GM19395 (cell line): ENCODE data around the gene TACR1.
"Not testable (repeated sequence)": the region's sequence is repeated elsewhere in the genome, so short reads cannot be mapped to it uniquely, and the experiment has no call there.

Source experiments
- ATAC-seq: cut with Tn5 transposase; IDR thresholded peaks from one replicate; pipeline ENCODE4 v1.9.1; 2021; ENCODE audit warnings: mild to moderate bottlenecking, moderate library complexity; ENCODE audit not compliant: unreplicated experiment

TACR1 gene

DNA sequence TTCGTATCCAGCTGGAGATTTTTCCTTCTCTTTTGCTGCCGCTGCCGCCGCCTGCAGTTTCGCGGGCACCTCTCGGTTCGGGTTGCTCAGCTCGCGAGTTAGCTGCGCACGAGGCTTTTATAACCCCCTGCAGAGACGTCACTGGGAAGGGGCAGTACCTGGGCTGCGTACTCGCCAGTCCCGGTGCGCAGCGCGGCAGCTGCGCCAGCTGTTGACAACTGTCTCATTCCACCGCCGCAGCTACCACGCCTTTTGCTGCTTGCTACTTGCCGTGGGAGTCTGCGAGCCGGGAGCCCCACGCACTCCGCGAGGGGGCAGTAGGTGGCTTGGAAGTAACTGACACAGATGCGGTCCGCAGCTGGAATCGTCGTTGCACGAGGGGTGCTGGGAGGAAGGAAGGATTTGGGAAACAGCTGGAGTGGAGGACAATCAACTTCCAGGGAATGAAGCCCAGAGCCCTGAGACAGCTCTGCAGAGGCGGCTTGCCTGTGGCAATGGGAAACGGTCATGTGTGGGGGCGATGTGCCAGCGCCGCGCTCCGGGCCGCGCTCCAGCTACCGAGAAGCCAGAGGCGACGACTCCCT is at the start of gene TACR1:
Gene TACR1 (minus strand): TSS at position 93 of the 584 bp plus-strand sequence. CDS start 586 bp downstream, outside the sequence.
- ATAC-seq: peak; percentile 78

- ATAC-seq: not testable (repeated sequence)
Observed at GRCh38 chr2:75248581-75248980, 49.3 kb upstream of the TACR1 start.

DNA sequence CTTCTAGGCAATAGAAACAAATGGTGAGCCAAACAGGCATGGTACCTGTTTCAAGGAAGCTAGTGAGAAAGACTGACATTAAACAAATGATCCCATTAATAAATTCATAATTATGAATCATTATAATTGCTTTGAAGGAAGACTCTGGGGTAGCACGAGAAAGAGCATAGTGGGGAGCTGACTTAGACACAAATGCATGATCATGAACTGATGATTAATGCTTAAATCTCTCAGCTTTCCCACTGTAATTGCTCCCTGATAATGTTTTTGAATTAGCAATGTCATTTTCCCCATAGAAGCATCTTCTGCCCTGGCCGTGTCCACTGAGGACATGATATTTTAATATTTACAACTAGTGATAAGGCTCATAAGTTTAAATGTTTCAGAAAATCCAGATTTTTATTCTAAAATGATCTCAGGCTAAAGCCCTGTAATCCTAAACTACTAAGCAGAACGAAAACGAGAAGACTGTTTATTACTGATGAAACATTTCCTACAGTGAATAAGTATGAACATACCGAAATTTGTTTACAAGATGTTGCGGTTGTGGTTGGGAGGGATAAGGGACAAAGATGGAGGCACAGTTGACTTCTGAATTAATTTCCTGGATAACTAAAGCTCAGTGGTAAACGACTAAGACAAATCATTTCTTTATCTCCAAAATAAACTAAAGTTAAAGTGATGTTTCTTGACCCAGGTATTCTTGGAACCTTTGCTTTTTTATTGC is 47.3 kb upstream of the TACR1 start:
- ATAC-seq: no peak

DNA sequence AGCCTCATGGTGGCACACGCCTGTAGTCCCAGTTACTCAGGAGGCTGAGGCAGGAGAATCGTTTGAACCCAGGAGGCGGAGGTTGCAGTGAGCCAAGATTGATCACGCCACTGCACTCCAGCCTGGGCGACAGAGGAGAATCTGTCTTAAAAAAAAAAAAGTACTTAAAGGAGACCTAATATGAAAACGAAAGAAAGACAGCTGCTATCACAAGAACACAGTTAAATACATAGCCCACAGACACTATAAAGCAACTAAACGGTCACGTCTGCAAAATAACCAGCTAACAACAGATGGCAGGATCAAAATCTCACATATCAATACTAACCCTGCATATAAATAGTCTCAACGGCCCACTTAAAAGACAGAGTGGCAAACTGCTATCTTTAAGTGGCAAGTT is 43.9 kb upstream of the TACR1 start:
- ATAC-seq: no peak

GRCh38 chr2:75241696-75242095 is 42.4 kb upstream of the TACR1 start:
- no peak for ATAC-seq

DNA sequence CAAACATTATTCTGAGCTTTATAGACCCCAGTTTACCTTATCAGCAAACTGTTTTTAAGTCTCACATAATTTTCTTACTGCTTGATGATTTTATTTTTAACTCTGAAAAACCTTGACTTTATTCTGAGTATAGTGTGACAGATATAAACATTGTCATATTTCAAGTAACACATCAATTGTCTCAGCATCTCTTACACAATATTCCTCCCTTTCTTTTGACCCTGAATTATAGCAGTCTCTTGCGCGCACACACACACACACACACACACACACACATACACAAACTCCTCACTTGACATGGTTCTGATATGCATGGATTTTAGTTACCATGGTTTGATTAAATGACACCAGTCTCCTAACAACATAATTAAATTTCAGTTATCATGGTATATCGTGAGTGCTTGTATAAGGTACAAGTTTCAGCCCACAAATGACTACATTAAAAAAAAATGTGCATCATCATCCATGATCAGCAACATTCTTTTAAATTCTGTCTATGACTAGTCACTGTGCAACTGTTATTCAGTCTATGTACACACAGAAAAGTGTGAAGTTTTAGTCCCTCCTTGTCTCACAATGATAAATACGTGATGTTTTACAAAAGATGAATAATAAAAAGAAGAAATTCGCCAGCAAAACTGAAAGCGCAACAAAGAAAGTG is 39.5 kb upstream of the TACR1 start:
- ATAC-seq: no peak

DNA sequence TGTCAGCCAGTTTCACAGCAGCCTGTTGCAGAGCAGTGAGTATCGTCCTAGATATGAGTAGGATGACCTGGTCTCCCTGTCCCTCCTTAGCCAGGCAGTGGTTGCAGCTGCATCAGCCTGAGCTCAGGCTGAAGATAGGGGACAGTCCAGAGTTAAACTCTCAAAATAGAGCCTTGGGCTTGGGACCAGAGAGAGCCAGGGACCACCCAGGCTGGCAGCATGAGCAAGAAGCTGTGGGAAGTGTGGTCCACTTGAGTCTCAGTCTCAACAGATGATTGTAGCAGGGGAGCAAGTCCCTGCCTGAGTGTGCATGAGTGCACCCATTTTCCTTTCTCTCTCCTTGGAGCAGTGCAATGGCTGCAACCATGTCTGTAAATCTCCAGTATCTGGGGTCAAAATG is 38.0 kb upstream of the TACR1 start:
- no peak for ATAC-seq

DNA sequence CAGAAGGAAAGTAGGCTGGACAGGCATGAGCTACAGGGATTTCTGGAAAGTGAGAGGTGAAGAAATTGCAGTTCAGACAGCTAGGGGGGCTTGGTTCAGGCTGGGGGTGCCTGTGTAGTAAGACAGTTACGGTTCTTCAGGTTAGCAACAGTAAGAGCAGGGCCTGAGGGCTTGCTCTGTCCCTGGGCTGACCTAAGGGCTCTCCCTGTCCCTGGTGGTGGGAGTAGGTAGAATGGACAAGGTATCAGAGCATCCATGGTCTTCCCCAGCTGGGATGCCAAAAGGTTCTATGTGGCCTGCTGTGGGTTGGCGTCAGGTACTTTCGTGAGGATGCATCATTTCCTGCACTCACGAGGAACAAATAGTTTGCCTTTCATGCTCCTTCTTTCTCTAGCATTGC is 34.6 kb upstream of the TACR1 start:
- ATAC-seq: no peak

- no peak for ATAC-seq
Observed at GRCh38 chr2:75226617-75227016, 27.3 kb upstream of the TACR1 start.

DNA sequence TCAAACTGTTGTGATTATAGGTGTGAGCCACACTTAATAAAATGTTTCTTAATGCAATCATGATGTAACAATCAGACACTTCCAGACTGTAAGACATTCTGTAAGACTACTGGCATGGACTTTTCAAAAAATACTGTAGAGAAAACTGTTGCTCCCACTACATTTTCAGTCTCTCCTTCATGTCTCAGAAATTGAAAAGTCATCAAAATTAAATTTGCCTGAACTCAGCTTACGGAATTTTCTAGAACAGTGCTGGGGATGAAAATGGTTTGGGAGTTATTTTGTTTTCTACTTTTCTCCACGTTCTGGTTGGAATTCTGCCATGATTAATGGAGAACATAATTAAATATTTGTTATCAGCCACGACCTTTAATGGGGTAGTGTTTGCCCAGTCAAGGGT is 26.8 kb upstream of the TACR1 start:
- ATAC-seq: no peak

DNA sequence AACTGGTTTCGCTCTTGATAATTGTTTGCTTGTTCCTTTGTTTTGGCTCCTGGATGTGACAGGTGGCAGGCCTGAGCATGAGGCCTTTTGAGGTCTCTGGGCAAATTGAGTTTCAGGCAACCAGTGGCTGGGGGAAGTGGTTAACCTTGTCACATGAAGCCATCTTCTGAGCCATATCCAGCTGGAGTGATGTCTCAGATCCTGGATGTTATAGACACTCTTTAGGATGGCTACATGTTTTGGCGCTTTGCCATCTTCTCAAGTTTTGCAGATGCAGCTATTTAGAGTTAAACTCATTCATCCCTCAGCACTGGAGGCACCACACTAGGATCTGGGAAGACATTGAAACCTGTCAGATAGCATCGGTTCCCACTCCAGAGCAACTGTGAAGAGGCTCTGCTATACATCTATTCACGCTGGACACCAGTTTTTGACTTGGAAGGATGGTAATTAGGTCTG is 25.3 kb upstream of the TACR1 start:
- no peak for ATAC-seq

DNA sequence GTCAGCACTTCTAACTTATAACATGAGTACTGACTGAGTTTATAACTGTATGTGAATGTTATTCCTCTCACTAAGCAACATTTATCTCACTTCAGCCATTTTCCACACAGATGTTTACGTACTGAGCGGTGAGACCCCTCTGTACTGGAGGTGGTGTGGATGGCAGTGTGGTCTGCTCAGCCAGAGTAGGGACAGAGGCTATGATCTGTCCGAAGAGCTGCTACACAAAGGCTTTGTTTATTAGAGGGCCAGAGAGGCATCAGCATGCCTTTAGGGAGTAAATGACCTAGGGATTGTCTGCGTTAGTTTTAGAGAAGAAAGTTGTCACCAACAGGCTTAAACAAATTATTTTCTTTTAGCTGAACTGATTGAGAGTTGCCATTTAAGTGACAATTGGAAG is 23.2 kb upstream of the TACR1 start:
- ATAC-seq: no peak

- ATAC-seq: no peak
Observed at GRCh38 chr2:75221862-75222261, 22.5 kb upstream of the TACR1 start.

DNA sequence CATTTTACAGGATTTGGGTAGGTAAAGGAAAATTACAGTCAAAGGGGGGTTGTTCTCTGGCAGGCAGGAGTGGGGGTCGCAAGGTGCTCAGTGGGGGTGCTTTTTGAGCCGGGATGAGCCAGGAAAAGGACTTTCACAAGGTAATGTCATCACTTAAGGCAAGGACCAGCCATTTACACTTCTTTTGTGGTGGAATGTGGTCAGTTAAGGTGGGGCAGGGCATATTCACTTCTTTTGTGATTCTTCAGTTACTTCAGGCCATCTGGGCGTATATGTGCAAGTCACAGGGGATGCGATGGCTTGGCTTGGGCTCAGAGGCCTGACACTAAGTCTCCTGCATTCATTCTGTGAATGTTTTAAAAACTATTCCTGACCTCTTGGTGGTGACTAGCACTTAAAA is 19.9 kb upstream of the TACR1 start:
- not testable (repeated sequence) for ATAC-seq

DNA sequence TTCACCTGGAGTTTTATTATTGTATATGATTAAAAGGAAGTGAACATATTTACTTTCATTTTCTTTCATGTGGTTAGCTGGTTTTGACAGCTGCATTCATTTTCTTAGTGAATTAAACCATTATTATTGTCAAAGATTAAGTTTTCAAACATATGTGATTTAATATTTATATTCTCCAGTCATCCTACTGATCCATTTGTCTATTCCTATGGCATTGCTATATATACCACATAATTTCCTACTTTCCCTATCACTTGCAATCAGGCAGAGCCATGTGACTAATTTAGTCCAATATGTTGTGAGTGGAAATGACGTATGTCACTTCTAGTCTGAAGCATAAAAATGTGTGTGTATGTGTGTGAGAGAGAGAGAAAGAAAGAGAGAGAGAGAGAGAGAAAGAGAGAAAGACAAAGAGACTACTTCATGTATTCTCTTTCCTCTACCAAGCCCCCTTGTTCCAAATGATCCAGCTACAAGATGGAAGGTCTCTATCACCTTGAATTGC is 12.0 kb upstream of the TACR1 start:
- no peak for ATAC-seq

- no peak for ATAC-seq
Observed at GRCh38 chr2:75210409-75210808, 11.1 kb upstream of the TACR1 start.

- no peak for ATAC-seq
Observed at GRCh38 chr2:75208738-75209137, 9.4 kb upstream of the TACR1 start.

DNA sequence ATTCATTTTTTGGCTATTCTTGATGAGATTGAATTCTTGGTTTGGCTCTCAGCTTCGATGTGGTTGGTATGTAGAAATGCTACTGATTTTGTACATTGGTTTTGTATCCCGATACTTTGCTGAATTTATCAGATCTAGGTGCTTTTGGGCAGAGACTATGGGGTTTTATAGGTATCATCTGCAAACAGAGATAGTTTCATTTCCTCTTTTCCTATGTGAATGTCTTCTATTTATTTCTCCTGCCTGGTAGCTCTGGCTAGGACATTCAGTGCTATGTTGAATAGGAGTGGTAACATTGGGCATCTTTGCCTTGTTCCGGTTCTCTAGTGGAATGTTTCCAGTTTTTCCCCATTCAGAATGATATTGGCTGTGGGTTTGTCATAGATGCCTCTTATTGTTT is 5.5 kb upstream of the TACR1 start:
- ATAC-seq: no peak

- no peak for ATAC-seq
Observed at GRCh38 chr2:75202359-75202758, 3.0 kb upstream of the TACR1 start.

- peak; percentile 28 for ATAC-seq
Observed at GRCh38 chr2:75200140-75201096, 1.1 kb upstream of the TACR1 start.
